ENCODE results near the gene KEL.

DNA sequence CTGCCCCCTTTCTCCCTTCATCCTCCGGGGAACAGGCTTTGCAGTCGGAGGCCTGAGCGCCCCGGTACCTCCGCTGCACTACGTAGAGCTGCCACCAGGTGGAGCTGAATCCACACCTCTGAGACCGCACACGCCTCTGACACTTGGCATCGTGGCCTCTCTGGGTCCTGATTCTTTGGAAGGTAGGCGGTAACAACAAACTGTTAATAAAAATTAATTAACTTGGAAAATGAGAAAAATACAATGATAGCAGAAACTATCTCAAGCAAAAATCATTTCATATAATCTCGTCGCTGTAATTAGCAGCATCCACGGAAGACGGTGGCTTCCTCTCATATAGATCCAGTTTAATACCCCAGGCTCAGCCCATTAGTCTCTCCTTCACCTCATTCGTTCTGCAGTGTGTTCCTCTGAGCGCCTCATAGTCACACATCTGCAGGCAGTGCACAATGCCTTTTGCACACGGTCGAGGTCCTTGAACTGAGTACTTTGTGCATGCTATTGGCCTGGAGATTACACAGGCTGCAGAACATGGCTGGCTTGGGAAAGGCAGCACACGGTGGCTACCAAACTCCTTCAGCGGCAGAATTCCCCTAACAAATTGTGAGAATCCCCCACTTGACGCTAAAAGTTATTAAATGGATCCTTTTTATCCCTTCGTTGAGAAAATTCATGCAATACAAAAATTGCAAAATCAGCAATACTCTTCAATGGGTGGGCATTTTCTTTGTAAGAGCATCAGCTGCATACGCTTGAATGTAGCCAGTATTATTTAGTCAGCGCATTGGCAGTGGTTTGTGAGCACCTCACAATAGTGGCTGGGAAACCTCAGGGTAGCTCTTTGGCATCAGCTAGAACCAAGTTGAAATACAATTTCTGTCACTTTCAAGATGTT, 46.1 kb upstream of the KEL start:
- TF ChIP-seq, protein P1, sequence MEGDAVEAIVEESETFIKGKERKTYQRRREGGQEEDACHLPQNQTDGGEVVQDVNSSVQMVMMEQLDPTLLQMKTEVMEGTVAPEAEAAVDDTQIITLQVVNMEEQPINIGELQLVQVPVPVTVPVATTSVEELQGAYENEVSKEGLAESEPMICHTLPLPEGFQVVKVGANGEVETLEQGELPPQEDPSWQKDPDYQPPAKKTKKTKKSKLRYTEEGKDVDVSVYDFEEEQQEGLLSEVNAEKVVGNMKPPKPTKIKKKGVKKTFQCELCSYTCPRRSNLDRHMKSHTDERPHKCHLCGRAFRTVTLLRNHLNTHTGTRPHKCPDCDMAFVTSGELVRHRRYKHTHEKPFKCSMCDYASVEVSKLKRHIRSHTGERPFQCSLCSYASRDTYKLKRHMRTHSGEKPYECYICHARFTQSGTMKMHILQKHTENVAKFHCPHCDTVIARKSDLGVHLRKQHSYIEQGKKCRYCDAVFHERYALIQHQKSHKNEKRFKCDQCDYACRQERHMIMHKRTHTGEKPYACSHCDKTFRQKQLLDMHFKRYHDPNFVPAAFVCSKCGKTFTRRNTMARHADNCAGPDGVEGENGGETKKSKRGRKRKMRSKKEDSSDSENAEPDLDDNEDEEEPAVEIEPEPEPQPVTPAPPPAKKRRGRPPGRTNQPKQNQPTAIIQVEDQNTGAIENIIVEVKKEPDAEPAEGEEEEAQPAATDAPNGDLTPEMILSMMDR (IDR thresholded peaks at IDR 0.05; ENCODE audit: poor library complexity), result peak; percentile 95
- no peak for TF ChIP-seq EZH2 (IDR thresholded peaks at IDR 0.05; ENCODE audit: borderline replicate concordance)
- TF ChIP-seq EZH2phosphoT487 (IDR thresholded peaks at IDR 0.05; ENCODE audit: low read depth, severe bottlenecking, unreplicated experiment), result no peak
